NCI-H2171 treated with DMSO at 0.1 percent for 48 hours (cell line): ENCODE measurements around the gene DLX1.
"Not testable (repeated sequence)": the region's sequence is repeated elsewhere in the genome, so short reads cannot be mapped to it uniquely, and the experiment has no call there.

Source experiments
- DNase-seq: peaks from one replicate; lab custom pipeline; 2025; lab: John Stamatoyannopoulos, UW

The DLX1 gene

DNA sequence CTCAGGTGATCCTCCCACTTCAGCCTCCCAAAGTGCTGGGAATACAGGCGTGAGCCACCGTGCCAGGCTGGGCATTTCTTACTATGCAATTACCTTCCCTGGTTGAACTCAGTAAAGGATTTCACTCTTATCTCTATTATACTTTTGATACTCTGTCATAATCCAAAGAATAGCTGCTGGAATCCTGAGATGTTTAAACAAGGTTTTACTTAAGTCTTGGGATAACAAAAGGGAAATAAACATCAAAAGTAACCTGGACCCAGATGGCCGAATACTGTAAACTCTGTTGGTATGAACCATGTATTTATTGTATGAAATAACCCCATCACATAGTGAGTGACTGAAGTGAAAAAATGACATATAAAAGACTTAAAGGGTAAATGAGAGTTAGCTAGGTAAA is 29.3 kb downstream of the DLX1 start:
- DNase-seq, result no peak

DNA sequence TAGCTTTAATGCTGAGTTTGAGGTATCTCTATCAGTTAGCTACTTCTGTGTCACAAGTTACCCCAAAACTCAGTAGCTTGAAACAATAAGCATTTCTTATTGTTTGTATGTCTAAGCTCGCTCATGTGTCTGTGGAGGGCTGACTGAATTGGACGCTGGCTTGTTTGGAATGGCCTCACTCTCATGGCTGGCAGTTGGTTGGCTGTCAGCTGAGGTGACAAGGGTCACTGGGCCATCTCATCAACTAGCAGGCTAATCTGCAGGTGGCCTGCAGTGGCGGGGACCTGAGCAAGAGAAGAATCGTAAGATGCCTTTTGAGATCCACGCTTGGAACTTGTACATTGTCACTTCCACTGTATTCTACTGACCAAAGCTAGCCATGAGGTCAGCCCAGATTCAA is 30.8 kb downstream of the DLX1 start:
- no peak for DNase-seq

DNA sequence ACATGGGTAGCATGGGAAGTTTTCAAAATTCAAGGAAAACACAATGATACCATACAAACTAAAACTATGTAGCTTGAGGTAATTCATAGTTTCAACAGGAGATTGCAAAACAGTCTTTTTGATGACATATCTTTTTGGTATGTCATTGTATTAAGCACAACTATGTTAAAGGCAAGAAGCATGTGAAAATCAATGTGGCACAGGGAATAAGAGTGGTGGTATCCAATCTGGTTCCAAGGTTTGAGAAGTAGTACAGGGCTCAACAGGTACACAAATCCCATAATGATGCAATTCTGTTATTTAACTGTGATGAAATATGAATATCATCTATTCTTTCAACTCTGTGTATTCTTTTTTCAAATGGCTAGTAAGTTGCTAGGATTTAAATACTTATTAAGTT is 33.8 kb downstream of the DLX1 start:
- no peak for DNase-seq

DNA sequence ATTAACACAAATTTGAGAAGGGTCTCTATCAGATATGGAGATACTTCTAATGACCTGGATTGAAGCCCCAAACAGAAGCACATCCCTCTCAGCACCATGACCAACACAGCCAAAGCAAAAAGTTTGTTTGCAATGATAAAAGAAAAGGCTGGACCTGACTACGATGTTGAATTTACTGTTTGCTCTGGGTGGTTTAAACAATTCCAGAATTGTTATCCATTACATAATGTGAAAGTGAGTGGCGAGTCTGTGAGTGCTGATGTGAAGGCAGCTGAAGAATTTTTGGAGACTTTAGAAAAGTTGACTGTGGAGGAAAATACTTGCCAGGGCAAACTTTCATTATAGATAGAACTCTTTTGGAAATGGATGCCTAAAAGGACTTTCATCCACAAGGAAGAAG is 34.8 kb downstream of the DLX1 start:
- DNase-seq, result no peak

DNA sequence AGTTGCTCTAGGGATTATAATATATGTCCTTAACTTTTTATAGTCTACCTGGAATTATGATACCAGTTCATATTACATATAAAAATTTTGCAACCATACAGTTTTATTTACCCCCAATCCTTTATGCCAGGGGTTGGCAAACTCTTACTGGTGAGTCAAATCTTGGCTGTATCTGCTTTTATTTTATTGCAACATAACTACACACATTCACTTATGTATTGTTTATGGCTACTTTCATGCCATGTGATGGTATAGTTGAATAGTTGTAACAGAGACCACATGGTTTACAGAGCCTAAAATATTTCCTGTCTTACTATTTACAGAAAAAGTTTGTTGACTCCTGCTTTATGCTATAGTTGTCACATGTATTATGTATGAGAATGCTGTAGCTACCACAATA is 43.2 kb downstream of the DLX1 start:
- DNase-seq, result no peak

DNA sequence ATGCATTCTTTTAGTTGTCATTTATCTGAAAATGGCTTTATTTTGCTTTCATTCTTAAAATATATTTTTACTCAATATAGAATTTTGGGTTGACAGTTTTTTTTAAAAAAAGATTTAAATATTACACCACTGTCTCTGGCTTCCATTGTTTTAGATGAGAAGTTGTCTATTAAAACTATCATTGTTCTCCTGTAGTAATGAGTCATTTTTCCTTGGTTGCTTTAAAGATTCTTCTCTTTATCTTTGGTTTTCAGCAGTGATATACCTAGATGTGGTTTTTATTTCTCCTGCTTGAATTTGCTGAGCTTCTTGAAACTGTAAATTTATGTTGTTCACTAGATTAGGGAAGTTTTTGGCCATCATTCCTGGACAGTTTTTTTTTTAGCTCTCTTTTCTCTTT is 44.1 kb downstream of the DLX1 start:
- DNase-seq, result no peak

DNA sequence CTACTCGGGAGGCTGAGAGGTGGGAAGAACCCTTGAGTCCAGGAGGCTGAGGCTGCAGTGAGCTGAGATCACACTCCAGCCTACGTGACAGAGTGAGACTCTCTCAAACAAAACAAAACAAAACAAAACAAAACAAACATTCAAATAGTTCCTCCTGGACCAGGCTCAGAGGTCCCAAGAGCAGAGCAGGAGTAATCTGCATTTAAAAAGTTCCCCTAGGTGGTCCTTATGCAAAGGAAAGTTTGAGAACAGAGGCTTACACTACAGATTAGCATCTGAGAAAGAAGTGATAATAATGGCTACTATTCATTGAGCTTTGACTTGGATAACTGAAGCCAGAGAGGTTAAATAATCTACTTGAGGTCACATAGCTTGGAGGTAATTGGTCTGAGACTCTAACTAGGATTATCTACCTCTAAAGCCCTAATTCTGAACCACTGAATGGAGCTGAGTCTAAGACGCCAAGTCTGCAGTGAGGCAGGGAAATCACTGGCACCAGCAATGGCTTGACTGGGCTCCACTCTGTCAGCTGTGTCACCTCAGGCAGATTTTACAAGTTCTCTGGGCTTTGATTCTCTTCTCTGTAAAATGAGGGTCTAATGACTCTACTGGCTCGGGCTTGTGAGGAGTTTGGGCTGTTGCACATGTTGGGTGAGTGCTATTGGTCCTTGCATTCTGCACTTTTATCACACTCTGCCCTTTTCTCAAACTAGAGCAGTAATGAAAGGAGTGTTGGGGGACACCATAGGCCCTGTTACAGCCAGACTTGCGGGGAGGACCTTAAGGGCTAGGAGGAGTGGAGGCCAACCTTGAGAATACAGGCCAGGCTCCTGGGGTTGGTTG is 46.6 kb downstream of the DLX1 start:
- no peak for DNase-seq

DNA sequence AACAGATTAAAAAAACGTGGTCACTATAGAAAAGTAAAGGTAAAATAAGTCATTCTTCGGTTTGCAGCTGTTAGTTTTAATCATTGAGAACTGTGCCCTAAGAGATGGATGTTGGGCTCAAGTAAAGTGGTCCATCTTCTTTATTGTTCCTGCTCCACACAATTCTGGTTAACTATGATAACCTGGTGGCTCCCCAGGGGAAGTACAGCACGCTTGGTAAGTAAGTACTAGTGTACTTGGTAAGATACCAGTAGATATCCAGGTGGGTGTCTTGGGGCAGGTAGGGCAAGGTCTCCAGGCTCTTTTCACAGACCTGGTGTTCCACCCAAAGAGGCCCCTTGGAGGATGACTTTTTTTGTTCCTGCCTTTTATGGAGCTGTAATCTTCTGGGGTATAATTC is 49.0 kb downstream of the DLX1 start:
- DNase-seq, result no peak

DNA sequence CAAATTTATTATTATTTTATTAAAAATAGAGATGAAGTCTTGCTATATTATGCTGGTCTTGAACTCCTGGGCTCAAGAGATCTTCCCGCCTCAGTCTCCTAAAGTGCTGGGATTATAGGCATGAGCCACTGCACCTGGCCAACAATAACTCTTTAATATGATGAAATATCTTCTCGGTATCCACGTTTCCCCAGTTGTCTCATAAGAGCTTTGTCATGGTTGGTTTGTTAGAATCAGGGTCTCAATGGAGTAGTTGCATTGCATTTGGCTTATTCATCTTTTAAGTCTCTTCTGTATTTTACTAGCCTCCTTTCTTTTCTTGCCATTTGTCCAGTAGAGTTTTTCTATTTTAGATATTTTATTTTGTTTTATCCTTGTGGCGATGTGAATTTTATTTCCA is 50.1 kb downstream of the DLX1 start:
- DNase-seq, result no peak

DNA sequence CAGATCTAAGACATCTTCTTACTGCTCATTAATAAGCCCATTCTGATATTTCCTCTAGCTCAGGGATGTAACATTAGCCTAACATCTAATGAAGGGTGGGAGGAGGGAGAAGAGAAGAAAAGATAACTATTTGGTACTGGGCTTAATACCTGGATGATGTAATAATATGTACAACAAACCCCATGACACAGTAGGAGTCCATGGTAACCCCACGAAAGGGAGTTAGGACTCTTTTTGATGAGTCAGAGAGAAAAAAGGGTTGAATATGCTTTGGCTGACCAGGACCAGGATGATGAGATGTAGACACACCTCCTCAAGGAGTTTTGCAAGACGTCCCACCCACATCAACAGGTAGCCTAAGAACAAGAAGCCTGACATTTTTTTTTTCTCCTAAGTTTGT is 51.8 kb downstream of the DLX1 start:
- DNase-seq, result no peak

DNA sequence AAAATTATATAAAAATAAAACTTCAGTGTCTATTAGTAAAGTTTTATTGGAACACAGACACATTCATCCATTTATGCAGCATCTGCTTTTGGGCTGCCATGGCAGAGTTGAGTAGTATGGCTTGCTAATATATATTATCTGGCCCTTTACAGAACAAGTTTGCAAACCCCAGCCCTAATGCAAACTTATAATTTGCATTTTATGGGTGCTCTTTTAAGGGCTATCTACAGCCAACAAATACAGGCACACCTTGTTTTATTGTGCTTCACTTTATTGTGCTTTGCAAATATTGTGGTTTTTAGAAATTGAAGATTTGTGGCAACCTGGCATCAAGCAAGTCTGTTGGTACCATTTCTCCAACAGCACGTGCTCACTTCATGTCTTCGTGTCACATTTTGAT is 52.6 kb downstream of the DLX1 start:
- DNase-seq, result no peak

DNA sequence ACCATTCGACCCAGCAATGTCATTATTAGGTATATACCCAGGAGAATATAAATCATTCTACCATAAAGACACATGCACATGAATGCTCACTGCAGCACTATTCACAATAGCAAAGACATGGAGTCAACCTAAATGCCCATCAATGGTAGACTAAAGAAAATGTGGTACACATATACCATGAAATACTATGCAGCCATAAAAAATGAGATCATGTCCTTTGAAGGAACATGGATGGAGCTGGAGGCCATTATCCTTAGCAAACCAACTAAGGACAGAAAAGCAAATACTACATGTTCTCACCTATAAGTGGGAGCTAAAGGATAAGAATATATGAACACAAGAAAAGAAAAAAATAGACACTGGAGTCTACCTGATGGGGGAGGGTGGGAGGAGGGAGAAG is 53.4 kb downstream of the DLX1 start:
- not testable (repeated sequence) for DNase-seq
